ENCODE measurements around the gene ASH1L. TPM values are rescaled to one million over a fixed set of nuclear protein-coding genes. Genes with fewer than 3 reads are reported as not detected.

Gene ASH1L
- total RNA-seq, 1 experiment from 2014 or later: 29.3 TPM

GRCh38 chr1:155457266-155457665, 105.3 kb downstream of the ASH1L start:
- DNase-seq (ENCODE audit: low spot score): no peak
- CTCF ChIA-PET: no interaction called here
- Mint-ChIP-seq H3K4me3 (no peak overlapping the region), H3K27ac (no peak overlapping the region), H3K4me1 (no peaks in the 10 kb centered on the region), H3K27me3 (ENCODE audit: low read depth) (no peaks in the 10 kb centered on the region), H3K36me3 (0 out of 2 replicates have a peak, but pooled peaks cover 4% of the 10 kb centered on the region), H3K9me3 (no peaks in the 10 kb centered on the region)
- POLR2A ChIA-PET: no interaction called here
- no peak for TF ChIP-seq STAT6 (CRISPR knock-in tag; conservative IDR thresholded peaks at IDR 0.05; ENCODE audit: low read depth)
- no peak for TF ChIP-seq SMAD3 (CRISPR knock-in tag; IDR thresholded peaks at IDR 0.05; ENCODE audit: borderline replicate concordance)
- no peak for ATAC-seq

GRCh38 chr1:155455588-155456195, 106.9 kb downstream of the ASH1L start:
- Mint-ChIP-seq H3K4me1 (no peaks in the 10 kb centered on the region), H3K4me3 (no peak overlapping the region), H3K27ac (no peak overlapping the region), H3K36me3 (0 out of 2 replicates have a peak, but pooled peaks cover 4% of the 10 kb centered on the region), H3K9me3 (no peaks in the 10 kb centered on the region), H3K27me3 (ENCODE audit: low read depth) (no peaks in the 10 kb centered on the region)
- no peak for ATAC-seq
- DNase-seq (ENCODE audit: low spot score): no peak
- CTCF ChIA-PET: interaction anchor here (1.1 kb wide), 1 partner anchor 131 kb away, joined by 3 read pairs; no protein-coding TSS in a partner anchor
- POLR2A ChIA-PET: no interaction called here
- TF ChIP-seq USF2 (CRISPR knock-in tag; IDR thresholded peaks at IDR 0.05) (no peak), TP53 (CRISPR knock-in tag; IDR thresholded peaks at IDR 0.05) (no peak), MAX (CRISPR knock-in tag; IDR thresholded peaks at IDR 0.05) (no peak), ZNF317 (CRISPR knock-in tag; IDR thresholded peaks at IDR 0.05; ENCODE audit: borderline replicate concordance, low read depth) (no peak), JUN (CRISPR knock-in tag; IDR thresholded peaks at IDR 0.05) (no peak), E2F1 (CRISPR knock-in tag; IDR thresholded peaks at IDR 0.05) (no peak), USF1 (CRISPR knock-in tag; IDR thresholded peaks at IDR 0.05) (no peak), TEAD4 (CRISPR knock-in tag; IDR thresholded peaks at IDR 0.05) (no peak), OVOL2 (CRISPR knock-in tag; IDR thresholded peaks at IDR 0.05; ENCODE audit: borderline replicate concordance) (no peak), ERG (CRISPR knock-in tag; IDR thresholded peaks at IDR 0.05) (no peak), ZBTB21 (CRISPR knock-in tag; IDR thresholded peaks at IDR 0.05; ENCODE audit: borderline replicate concordance) (no peak), FOXJ3 (CRISPR knock-in tag; IDR thresholded peaks at IDR 0.05; ENCODE audit: borderline replicate concordance) (no peak), MLX (CRISPR knock-in tag; IDR thresholded peaks at IDR 0.05) (no peak), ZMAT4 (CRISPR knock-in tag; IDR thresholded peaks at IDR 0.05) (no peak), CTCF (IDR thresholded peaks at IDR 0.05) (no peak), ZNF423 (CRISPR knock-in tag; IDR thresholded peaks at IDR 0.05) (no peak), FOXK1 (CRISPR knock-in tag; IDR thresholded peaks at IDR 0.05) (no peak)

Data from WTC11 (cell line).